PFSK-1 (cell line): ENCODE data around the gene STRN3.

Experiments used
- FOXP2 ChIP-seq: optimal IDR thresholded peaks from 2 replicates; pipeline ENCODE3; 2011; ENCODE audit warnings: borderline replicate concordance, control low read depth, inconsistent platforms; ENCODE audit not compliant: insufficient read depth; ENCODE audit errors: extremely low read length, extremely low read depth
- POLR2AphosphoS5 ChIP-seq: IDR thresholded peaks from 2 replicates; pipeline ENCODE4 v1.6.1; 2012; ENCODE audit warnings: low read depth, mild to moderate bottlenecking, control low read depth, low read length, moderate library complexity
- SIN3A ChIP-seq: IDR thresholded peaks from 2 replicates; pipeline ENCODE4 v1.6.1; 2012; ENCODE audit warnings: mild to moderate bottlenecking, low read length, moderate library complexity, borderline replicate concordance; ENCODE audit not compliant: insufficient read depth
- TAF1 ChIP-seq: IDR thresholded peaks from 2 replicates; pipeline ENCODE4 v1.6.1; 2012; ENCODE audit warnings: low read length, control low read depth, borderline replicate concordance; ENCODE audit not compliant: insufficient read depth
- TF ChIP-seq, protein P1 (sequence below), 2 experiments: IDR thresholded peaks; 2 replicates each; pipeline versions ENCODE4 v1.6.1 to v1.8.0; 2011 to 2012; ENCODE audit warnings: low read depth in 2 of 2, low read length in 2 of 2, control low read depth in 1 of 2, inconsistent platforms in 1 of 2, mild to moderate bottlenecking in 1 of 2, moderate library complexity in 1 of 2; ENCODE audit not compliant: insufficient read depth in 1 of 2

Gene STRN3

GRCh38 chr14:30876692-30877091 is 149.5 kb downstream of the STRN3 start:
- TF ChIP-seq SIN3A, result no peak
- TF ChIP-seq POLR2AphosphoS5, result no peak
- TF ChIP-seq, protein P1, sequence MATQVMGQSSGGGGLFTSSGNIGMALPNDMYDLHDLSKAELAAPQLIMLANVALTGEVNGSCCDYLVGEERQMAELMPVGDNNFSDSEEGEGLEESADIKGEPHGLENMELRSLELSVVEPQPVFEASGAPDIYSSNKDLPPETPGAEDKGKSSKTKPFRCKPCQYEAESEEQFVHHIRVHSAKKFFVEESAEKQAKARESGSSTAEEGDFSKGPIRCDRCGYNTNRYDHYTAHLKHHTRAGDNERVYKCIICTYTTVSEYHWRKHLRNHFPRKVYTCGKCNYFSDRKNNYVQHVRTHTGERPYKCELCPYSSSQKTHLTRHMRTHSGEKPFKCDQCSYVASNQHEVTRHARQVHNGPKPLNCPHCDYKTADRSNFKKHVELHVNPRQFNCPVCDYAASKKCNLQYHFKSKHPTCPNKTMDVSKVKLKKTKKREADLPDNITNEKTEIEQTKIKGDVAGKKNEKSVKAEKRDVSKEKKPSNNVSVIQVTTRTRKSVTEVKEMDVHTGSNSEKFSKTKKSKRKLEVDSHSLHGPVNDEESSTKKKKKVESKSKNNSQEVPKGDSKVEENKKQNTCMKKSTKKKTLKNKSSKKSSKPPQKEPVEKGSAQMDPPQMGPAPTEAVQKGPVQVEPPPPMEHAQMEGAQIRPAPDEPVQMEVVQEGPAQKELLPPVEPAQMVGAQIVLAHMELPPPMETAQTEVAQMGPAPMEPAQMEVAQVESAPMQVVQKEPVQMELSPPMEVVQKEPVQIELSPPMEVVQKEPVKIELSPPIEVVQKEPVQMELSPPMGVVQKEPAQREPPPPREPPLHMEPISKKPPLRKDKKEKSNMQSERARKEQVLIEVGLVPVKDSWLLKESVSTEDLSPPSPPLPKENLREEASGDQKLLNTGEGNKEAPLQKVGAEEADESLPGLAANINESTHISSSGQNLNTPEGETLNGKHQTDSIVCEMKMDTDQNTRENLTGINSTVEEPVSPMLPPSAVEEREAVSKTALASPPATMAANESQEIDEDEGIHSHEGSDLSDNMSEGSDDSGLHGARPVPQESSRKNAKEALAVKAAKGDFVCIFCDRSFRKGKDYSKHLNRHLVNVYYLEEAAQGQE (IDR thresholded peaks at IDR 0.05; ENCODE audit: insufficient read depth in 1 of 2, low read depth in 2 of 2, low read length in 2 of 2), result no peak
- TF ChIP-seq TAF1, result no peak
- no peak for TF ChIP-seq FOXP2

- TF ChIP-seq TAF1 (no peak), SIN3A (no peak), FOXP2 (no peak), POLR2AphosphoS5 (no peak)
- TF ChIP-seq, protein P1 (IDR thresholded peaks at IDR 0.05; ENCODE audit: insufficient read depth in 1 of 2, low read depth in 2 of 2, low read length in 2 of 2), result no peak
Measured at GRCh38 chr14:30875788-30876053, 150.5 kb downstream of the STRN3 start.

- no peak for TF ChIP-seq POLR2AphosphoS5
- TF ChIP-seq, protein P1 (IDR thresholded peaks at IDR 0.05; ENCODE audit: insufficient read depth in 1 of 2, low read depth in 2 of 2, low read length in 2 of 2), result no peak
- no peak for TF ChIP-seq FOXP2
- no peak for TF ChIP-seq SIN3A
- TF ChIP-seq TAF1, result no peak
Measured at GRCh38 chr14:30874999-30875787, 151.0 kb downstream of the STRN3 start.

- TF ChIP-seq TAF1 (no peak), FOXP2 (no peak), POLR2AphosphoS5 (no peak), SIN3A (no peak)
- TF ChIP-seq, protein P1 (IDR thresholded peaks at IDR 0.05; ENCODE audit: insufficient read depth in 1 of 2, low read depth in 2 of 2, low read length in 2 of 2), result no peak
Measured at GRCh38 chr14:30874120-30874998, 151.8 kb downstream of the STRN3 start, which contains the start of gene COCH. Gene COCH (plus strand): TSS chr14:30874559. CDS start chr14:30874939, 380 bp downstream.
